GM18867 (cell line): Measurements from ENCODE around the gene PIEZO2.
A peak's percentile ranks its signal among the peaks of the same experiment; 100 is the strongest.

Experiments
- ATAC-seq: cut with Tn5 transposase; IDR thresholded peaks from one replicate; pipeline ENCODE4 v1.9.1; 2021; ENCODE audit warnings: mild to moderate bottlenecking, moderate library complexity; ENCODE audit not compliant: unreplicated experiment

PIEZO2 gene

GRCh38 chr18:10989486-10989885 is 159.9 kb downstream of the PIEZO2 start:
- no peak for ATAC-seq

GRCh38 chr18:10985689-10986088 is 163.7 kb downstream of the PIEZO2 start:
- ATAC-seq, result no peak

GRCh38 chr18:10979411-10979810 is 170.0 kb downstream of the PIEZO2 start:
- ATAC-seq, result no peak

GRCh38 chr18:10977042-10977441 is 172.3 kb downstream of the PIEZO2 start:
- ATAC-seq, result no peak

- peak; percentile 62 for ATAC-seq
These were observed 175.7 kb downstream of the PIEZO2 start for GRCh38 chr18:10973567-10974203.

GRCh38 chr18:10971717-10972116 is 177.7 kb downstream of the PIEZO2 start:
- no peak for ATAC-seq

GRCh38 chr18:10965119-10965518 is 184.2 kb downstream of the PIEZO2 start:
- ATAC-seq, result no peak

GRCh38 chr18:10953672-10954071 is 195.7 kb downstream of the PIEZO2 start:
- peak; percentile 47 for ATAC-seq

GRCh38 chr18:10951631-10952544 is 197.5 kb downstream of the PIEZO2 start:
- ATAC-seq, result peak; percentile 28

- ATAC-seq, result peak; percentile 50
These were observed 198.3 kb downstream of the PIEZO2 start for GRCh38 chr18:10950876-10951630.

- no peak for ATAC-seq
These were observed 199.1 kb downstream of the PIEZO2 start for GRCh38 chr18:10950080-10950875.

- no peak for ATAC-seq
These were observed 199.7 kb downstream of the PIEZO2 start for GRCh38 chr18:10949655-10950054.

- ATAC-seq, result no peak
These were observed 200.9 kb downstream of the PIEZO2 start for GRCh38 chr18:10948421-10948820.

GRCh38 chr18:10946058-10946457 is 203.3 kb downstream of the PIEZO2 start:
- ATAC-seq, result no peak

GRCh38 chr18:10942998-10943397 is 206.4 kb downstream of the PIEZO2 start:
- ATAC-seq, result no peak

GRCh38 chr18:10939822-10940221 is 209.5 kb downstream of the PIEZO2 start:
- no peak for ATAC-seq

GRCh38 chr18:10937743-10938640 is 211.4 kb downstream of the PIEZO2 start:
- ATAC-seq, result no peak

GRCh38 chr18:10936176-10937053 is 213.0 kb downstream of the PIEZO2 start:
- no peak for ATAC-seq

- ATAC-seq, result no peak
These were observed 213.8 kb downstream of the PIEZO2 start for GRCh38 chr18:10935588-10935987.
